ENCODE measurements around the gene DISC1.

The DISC1 gene

GRCh38 chr1:231828182-231828920 lies 201.8 kb downstream of the DISC1 start:
- no peak for DNase-seq

DNA sequence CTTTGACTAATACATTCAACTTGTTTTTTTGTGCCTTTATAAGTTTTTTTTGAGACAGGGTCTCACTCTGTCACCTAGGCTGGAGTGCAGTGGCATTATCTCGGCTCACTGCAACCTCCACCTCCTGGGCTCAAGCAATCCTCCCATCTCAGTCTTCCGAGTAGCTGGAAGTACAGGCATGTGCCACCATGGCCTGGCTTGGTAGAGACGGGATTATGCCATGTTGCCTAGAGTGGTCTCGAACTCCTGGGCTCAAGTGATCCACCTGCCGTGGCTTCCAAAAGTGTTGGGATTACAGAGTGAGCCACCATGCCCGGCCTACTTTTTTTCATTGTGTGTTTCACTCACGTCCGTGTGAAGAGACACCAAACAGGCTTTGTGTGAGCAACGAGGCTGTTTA lies 202.7 kb downstream of the DISC1 start:
- no peak for DNase-seq

GRCh38 chr1:231836227-231836893 lies 209.8 kb downstream of the DISC1 start:
- no peak for DNase-seq

GRCh38 chr1:231838521-231838920 lies 211.9 kb downstream of the DISC1 start:
- no peak for DNase-seq

DNA sequence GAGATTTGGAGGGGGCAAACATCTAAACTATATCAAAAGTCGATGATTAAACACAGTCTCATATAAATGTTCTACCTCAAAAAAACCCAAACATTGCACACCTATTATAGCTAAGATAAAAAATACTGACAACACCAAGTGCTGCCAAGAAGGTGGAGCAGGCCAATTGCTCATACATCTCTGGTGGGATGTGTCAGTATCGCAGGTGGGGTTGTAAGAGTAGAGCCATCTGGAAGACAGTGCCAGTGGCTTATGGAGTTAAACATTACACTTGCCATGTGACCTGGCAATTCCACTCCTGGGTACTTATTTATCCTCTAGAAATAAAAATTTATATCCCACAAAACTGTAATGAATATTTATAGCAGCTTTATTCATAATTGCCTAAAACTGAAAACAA lies 213.4 kb downstream of the DISC1 start:
- DNase-seq, result no peak

DNA sequence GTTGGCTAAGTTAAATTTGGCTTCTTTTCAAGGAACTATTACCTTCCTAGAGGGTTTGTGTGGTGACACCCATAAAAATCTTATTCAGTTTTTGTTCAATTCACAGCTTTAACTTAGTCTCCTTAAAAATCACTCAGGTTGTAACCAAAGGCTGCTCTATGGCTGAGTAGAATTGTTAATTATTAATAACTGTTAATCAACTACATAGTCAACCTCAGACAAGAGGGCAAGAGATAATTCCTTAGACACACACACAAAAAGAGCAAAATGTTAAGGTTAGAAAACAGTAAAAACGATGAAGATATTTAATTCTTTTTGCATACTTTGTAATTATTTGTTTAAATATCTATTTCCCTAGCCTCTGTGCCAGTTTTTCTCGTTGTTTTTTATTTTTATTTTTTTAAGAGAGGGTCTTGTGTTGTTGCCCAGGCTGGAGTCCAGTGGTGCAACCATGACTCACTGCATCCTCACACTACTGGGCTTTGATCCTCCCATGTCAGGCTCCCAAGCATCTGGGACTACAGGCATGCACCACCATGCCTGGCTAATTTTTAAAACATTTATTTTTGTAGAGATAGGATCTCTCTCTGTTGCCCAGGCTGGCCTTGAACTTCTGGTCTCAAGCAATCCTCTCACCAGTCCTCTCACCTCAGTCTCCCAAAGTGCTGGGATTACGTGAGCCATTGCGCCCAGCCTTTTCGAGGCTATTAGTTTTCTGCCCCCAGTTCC lies 215.2 kb downstream of the DISC1 start:
- no peak for DNase-seq

- no peak for DNase-seq
These were observed 215.9 kb downstream of the DISC1 start for GRCh38 chr1:231842441-231842840.

DNA sequence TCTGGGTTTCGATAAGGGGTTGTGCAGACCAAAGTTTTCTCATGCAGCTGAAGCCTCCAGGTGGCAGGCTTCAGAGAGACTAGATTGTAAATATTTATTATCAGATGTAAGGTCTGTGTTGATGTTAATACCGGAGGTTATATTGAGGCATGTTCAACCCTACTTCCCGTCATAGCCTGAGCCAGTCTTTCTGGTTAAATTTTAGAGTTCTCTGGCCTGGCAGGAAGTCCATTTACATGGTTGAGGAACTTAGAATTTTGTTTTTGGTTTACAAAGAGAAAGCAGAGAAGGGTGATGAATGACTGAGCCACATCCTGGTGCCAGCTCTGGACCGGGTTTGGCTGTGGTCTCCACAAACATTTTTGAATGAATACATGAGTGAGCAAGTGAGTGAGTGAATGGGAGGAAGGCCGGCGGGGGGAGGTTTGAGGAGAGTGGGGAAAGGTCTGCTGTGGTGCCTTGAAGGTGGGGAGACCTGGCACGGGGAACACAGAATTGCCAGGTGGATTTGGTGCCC lies 218.5 kb downstream of the DISC1 start:
- DNase-seq, result no peak

GRCh38 chr1:231847612-231848397 lies 221.2 kb downstream of the DISC1 start:
- no peak for DNase-seq

DNA sequence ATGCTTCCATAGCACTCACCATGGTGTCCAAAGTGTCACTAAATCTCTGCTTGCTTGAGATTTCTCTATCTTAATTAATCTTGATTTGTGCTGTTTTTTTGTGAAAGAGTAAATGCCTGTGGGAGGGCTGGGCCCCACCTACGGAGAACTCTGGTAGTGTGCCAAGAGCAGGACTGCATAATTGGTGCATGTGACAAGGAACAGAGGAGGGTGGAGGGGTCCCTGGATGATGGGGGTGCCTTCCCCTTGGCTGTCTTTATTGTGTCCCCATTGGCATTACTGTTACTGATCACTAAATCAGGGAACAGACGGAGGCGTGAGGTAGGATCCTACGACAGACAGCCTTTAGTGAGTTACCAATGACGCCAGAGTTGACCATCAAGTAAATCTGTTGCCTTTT lies 223.4 kb downstream of the DISC1 start:
- DNase-seq, result no peak

GRCh38 chr1:231850786-231851185 lies 224.2 kb downstream of the DISC1 start:
- DNase-seq, result no peak

- DNase-seq, result no peak
These were observed 227.1 kb downstream of the DISC1 start for GRCh38 chr1:231853588-231854207.

GRCh38 chr1:231855361-231855760 lies 228.8 kb downstream of the DISC1 start:
- DNase-seq, result no peak

GRCh38 chr1:231855926-231856325 lies 229.3 kb downstream of the DISC1 start:
- DNase-seq, result no peak

DNA sequence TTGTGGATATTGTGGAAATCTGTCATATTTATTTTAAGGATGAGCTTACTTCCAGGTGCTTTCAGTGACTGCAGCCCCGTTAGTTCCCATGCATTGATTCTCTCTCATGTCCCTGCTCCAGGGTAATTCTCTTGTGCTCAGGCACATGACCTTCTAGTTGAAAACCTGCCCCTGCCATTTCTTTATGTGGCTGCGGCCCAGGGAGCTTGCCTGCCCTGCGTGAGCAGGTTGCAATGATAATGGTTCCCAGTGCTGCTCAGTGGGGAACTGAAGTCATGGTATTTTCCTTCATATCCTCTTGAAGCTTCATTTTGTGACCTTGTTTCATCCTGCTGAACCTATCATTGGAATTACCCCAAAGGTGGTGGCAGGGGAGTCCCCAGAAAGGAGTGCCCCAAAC lies 229.8 kb downstream of the DISC1 start:
- DNase-seq, result no peak

DNA sequence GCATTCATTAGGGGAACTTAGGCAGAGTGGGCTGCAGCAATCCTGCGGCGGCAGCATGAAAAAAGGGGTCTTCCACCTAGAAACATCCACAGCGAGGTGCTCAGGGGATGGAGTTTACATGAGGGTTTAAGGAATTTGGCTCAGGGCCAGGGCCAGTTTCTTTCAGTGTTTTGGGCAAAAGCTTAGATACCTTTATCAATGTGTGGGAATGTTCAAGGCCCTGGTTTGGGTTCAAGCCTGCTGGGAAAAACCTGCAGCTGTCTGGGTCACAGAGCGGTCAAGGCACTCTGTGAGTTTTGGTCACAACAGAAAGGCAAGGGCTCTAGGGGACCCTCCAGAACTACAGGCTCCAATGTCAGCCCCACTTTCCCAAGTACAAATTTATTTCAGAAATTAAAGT lies 230.3 kb downstream of the DISC1 start:
- no peak for DNase-seq

- DNase-seq, result no peak
These were observed 231.1 kb downstream of the DISC1 start for GRCh38 chr1:231857609-231858135.

DNA sequence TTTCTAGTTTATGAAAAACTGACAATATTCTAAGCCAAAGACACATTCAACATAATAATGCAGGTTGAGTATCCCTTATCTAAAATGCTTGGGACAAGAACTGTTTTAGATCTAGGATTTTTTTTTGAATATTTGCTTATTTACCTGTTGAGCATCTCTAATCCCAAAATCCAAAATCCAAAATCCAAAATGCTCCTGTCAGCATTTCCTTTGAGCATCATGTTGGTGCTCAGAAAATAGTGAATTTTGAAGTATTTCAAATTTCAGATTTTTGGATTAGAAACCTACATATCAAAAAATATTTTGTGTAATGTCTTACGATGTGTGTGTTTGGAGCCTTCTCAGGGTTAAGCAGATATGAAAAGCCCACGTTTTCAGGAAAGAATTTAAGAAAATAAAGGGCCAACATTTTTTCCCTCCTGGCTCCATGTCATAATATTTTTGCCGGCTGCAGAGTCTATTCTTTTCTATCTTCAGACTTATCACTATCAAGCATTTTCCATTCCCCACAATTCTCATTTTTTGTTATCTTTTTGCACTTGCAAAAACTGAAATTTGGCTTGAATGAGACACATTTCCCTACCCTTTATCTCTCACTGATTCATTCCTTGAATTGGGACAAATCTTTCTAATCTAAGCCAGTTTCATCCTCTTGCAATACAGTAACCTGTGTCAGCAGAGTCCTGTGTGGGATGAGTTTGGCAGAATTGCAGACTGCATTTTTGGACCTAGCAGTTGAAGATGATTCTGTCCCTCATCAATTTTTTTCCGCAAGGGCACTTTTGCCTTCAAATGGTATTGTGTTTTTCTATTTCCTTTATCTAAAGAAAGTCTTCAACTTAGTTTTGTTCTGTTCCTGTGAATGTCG lies 233.9 kb downstream of the DISC1 start:
- DNase-seq, result no peak

- DNase-seq, result no peak
These were observed 235.2 kb downstream of the DISC1 start for GRCh38 chr1:231861541-231862481.

- DNase-seq, result no peak
These were observed 236.0 kb downstream of the DISC1 start for GRCh38 chr1:231862611-231863010.

Data from activated CD4-positive, alpha-beta T cell treated with anti-CD3 and anti-CD28 coated beads, Interleukin-2, amount 50 U/mL, for 16 hours (primary cell).